ENCODE results near the gene USHBP1. TPM values are rescaled to one million over a fixed set of nuclear protein-coding genes. Genes with fewer than 3 reads are reported as not detected.

The USHBP1 gene
- total and polyA plus RNA-seq, 2 of the 13 experiments (the other 11 are each of a cell fraction or from before 2014, with no cell fraction given), result 0.15 to 1.5 TPM

DNA sequence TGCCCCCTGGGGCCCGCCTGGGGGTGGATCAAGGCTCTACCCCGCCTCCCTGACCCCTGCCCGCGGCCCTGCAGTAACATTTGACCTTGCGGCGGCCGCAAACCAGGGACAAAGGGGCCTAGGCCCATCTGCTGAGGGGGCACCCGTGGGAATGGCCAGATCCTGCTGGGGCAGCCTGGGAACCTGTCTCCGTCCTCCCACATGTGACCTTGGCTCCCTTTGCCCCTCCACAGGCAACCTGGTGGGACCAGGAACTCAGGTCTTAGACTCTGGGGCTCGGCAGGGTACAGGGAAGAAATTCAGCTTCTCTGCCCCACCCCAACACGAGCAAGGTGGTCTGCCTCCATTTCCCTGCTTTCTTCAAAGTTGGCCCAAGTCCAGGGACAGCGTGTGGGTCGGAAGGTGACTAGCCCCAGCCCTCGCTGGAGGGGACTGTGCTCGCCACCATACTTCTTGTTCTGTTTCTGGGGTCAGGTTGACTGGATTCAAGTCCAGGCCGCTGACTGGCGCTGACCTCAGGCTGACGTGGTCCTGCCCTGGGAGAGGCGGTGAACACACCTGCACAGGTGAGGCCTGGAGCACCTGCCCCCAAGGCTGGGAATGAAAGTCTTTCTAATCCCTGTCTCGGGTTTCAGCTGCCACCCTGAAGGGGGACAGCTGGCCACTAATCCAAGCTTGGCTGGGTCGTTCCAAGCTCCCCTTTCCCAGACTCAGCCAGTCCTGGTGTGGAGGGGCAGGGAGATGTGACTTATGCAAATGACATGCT is 16.4 kb downstream of the USHBP1 start (continued):
- TF ChIP-seq PHF8 (CRISPR knock-in tag; IDR thresholded peaks at IDR 0.05) (peak; percentile 56), SOX13 (IDR thresholded peaks at IDR 0.05) (peak; percentile 80), SOX13 (CRISPR knock-in tag; conservative IDR thresholded peaks at IDR 0.05 in 1 of 2, IDR thresholded peaks at IDR 0.05 in 1 of 2) (peak in 1 of 2 experiments; percentile 92; a peak in 2 of 4 replicates), MAF1 (CRISPR knock-in tag; IDR thresholded peaks at IDR 0.05; ENCODE audit: borderline replicate concordance) (no peak), ZNF256 (CRISPR knock-in tag; conservative IDR thresholded peaks at IDR 0.05) (no peak), KLF6 (CRISPR knock-in tag; IDR thresholded peaks at IDR 0.05) (peak; percentile 50; the same call in 1 of the 2 replicates), ONECUT2 (CRISPR knock-in tag; IDR thresholded peaks at IDR 0.05) (peak; percentile 72; the same call in 1 of the 2 replicates), ZNF572 (CRISPR knock-in tag; IDR thresholded peaks at IDR 0.05) (peak; percentile 50; the same call in 1 of the 2 replicates), ZSCAN31 (CRISPR knock-in tag; IDR thresholded peaks at IDR 0.05; ENCODE audit: low read depth) (peak; percentile 40; the same call in 1 of the 2 replicates), RBFOX2 (IDR thresholded peaks at IDR 0.05; ENCODE audit: low read depth, low read length) (peak; percentile 73), ZNF274 (CRISPR knock-in tag; IDR thresholded peaks at IDR 0.05) (no peak; the same call in 1 of the 2 replicates), ZNF878 (CRISPR knock-in tag; IDR thresholded peaks at IDR 0.05) (no peak), ZNF354B (CRISPR knock-in tag; IDR thresholded peaks at IDR 0.05) (no peak; the same call in 1 of the 2 replicates)
- TF ChIP-seq, protein P1, sequence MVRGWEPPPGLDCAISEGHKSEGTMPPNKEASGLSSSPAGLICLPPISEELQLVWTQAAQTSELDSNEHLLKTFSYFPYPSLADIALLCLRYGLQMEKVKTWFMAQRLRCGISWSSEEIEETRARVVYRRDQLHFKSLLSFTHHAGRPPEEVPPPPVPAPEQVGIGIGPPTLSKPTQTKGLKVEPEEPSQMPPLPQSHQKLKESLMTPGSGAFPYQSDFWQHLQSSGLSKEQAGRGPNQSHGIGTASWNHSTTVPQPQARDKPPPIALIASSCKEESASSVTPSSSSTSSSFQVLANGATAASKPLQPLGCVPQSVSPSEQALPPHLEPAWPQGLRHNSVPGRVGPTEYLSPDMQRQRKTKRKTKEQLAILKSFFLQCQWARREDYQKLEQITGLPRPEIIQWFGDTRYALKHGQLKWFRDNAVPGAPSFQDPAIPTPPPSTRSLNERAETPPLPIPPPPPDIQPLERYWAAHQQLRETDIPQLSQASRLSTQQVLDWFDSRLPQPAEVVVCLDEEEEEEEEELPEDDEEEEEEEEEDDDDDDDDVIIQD (CRISPR knock-in tag; IDR thresholded peaks at IDR 0.05; ENCODE audit: low read depth), result no peak; the same call in 1 of the 2 replicates
- TF ChIP-seq, protein P2, sequence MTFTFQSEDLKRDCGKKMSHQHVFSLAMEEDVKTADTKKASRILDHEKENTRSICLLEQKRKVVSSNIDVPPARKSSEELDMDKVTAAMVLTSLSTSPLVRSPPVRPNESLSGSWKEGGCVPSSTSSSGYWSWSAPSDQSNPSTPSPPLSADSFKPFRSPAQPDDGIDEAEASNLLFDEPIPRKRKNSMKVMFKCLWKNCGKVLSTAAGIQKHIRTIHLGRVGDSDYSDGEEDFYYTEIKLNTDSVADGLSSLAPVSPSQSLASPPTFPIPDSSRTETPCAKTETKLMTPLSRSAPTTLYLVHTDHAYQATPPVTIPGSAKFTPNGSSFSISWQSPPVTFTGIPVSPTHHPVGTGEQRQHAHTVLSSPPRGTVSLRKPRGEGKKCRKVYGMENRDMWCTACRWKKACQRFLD (CRISPR knock-in tag; IDR thresholded peaks at IDR 0.05; ENCODE audit: borderline replicate concordance), result peak; percentile 50; the same call in 1 of the 2 replicates
- TF ChIP-seq, protein P3, sequence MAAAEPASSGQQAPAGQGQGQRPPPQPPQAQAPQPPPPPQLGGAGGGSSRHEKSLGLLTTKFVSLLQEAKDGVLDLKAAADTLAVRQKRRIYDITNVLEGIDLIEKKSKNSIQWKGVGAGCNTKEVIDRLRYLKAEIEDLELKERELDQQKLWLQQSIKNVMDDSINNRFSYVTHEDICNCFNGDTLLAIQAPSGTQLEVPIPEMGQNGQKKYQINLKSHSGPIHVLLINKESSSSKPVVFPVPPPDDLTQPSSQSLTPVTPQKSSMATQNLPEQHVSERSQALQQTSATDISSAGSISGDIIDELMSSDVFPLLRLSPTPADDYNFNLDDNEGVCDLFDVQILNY (CRISPR knock-in tag; conservative IDR thresholded peaks at IDR 0.05), result no peak
- TF ChIP-seq, protein P4, sequence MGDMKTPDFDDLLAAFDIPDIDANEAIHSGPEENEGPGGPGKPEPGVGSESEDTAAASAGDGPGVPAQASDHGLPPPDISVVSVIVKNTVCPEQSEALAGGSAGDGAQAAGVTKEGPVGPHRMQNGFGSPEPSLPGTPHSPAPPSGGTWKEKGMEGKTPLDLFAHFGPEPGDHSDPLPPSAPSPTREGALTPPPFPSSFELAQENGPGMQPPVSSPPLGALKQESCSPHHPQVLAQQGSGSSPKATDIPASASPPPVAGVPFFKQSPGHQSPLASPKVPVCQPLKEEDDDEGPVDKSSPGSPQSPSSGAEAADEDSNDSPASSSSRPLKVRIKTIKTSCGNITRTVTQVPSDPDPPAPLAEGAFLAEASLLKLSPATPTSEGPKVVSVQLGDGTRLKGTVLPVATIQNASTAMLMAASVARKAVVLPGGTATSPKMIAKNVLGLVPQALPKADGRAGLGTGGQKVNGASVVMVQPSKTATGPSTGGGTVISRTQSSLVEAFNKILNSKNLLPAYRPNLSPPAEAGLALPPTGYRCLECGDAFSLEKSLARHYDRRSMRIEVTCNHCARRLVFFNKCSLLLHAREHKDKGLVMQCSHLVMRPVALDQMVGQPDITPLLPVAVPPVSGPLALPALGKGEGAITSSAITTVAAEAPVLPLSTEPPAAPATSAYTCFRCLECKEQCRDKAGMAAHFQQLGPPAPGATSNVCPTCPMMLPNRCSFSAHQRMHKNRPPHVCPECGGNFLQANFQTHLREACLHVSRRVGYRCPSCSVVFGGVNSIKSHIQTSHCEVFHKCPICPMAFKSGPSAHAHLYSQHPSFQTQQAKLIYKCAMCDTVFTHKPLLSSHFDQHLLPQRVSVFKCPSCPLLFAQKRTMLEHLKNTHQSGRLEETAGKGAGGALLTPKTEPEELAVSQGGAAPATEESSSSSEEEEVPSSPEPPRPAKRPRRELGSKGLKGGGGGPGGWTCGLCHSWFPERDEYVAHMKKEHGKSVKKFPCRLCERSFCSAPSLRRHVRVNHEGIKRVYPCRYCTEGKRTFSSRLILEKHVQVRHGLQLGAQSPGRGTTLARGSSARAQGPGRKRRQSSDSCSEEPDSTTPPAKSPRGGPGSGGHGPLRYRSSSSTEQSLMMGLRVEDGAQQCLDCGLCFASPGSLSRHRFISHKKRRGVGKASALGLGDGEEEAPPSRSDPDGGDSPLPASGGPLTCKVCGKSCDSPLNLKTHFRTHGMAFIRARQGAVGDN (CRISPR knock-in tag; IDR thresholded peaks at IDR 0.05), result peak; percentile 89
- TF ChIP-seq, protein P5, sequence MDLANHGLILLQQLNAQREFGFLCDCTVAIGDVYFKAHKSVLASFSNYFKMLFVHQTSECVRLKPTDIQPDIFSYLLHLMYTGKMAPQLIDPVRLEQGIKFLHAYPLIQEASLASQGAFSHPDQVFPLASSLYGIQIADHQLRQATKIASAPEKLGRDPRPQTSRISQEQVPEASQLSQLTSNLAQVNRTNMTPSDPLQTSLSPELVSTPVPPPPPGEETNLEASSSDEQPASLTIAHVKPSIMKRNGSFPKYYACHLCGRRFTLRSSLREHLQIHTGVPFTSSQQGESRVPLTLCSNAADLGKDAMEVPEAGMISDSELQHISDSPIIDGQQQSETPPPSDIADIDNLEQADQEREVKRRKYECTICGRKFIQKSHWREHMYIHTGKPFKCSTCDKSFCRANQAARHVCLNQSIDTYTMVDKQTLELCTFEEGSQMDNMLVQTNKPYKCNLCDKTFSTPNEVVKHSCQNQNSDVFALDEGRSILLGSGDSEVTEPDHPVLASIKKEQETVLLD (CRISPR knock-in tag; IDR thresholded peaks at IDR 0.05; ENCODE audit: low read depth), result no peak
- TF ChIP-seq, protein P6, sequence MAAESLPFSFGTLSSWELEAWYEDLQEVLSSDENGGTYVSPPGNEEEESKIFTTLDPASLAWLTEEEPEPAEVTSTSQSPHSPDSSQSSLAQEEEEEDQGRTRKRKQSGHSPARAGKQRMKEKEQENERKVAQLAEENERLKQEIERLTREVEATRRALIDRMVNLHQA (CRISPR knock-in tag; IDR thresholded peaks at IDR 0.05), result no peak

All from HepG2 (cell line).